NCI-H2081 (cell line): ENCODE results near the gene ENTPD5.

Experiments
- DNase-seq, 2 experiments: peaks; one replicate each; lab custom pipeline; 2025; lab: John Stamatoyannopoulos, UW

Gene ENTPD5, protein sequence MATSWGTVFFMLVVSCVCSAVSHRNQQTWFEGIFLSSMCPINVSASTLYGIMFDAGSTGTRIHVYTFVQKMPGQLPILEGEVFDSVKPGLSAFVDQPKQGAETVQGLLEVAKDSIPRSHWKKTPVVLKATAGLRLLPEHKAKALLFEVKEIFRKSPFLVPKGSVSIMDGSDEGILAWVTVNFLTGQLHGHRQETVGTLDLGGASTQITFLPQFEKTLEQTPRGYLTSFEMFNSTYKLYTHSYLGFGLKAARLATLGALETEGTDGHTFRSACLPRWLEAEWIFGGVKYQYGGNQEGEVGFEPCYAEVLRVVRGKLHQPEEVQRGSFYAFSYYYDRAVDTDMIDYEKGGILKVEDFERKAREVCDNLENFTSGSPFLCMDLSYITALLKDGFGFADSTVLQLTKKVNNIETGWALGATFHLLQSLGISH

DNA sequence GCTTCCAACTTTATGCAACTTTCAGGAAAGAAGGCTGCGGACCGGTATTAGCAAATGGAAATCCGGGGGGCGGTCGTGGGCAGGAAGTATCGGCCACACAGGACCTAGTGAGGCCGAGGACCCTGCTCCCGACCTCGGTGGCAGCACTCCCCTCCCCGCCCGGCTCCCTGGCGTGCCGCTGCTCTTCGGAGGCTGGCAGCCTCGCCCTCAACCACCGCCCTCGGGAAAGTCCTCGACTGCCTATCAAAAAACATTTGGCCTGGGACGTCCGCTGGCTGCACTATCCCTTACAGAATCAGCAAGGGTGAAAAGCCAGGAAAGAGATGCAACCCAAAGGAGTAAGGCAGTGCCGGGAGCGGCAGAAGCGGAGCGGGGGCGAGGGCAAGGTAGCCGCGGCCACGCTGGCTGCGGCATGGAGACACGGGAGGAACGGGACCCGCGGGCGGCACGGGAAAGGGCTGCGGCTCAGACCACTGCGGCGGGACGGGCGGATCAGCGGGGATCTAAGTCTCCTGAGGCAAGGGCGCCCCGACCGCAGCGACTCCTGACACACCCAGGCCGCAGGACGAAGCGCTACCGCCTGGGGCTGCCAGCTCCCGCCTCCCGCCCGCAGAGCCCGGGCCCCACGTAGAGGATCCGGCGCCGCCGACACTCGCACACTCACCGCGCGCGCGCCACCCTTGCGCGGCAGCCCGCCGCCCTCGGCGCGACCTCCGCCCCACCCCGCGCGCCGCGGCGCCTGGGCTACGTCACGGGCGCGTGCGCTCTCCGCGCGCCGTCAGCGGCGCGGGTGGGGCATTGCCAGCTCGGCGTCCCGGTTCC is at the start of gene ENTPD5, which contains the start of gene BBOF1:
Gene ENTPD5, minus strand, starts transcription at position 703 of the 822 bp plus-strand sequence. CDS start 31,186 bp downstream, outside the sequence.
Gene BBOF1, plus strand, starts transcription at position 764 of the 822 bp plus-strand sequence. CDS start 130 bp downstream, outside the sequence.
- peak; percentile 82 to 90 for DNase-seq

DNA sequence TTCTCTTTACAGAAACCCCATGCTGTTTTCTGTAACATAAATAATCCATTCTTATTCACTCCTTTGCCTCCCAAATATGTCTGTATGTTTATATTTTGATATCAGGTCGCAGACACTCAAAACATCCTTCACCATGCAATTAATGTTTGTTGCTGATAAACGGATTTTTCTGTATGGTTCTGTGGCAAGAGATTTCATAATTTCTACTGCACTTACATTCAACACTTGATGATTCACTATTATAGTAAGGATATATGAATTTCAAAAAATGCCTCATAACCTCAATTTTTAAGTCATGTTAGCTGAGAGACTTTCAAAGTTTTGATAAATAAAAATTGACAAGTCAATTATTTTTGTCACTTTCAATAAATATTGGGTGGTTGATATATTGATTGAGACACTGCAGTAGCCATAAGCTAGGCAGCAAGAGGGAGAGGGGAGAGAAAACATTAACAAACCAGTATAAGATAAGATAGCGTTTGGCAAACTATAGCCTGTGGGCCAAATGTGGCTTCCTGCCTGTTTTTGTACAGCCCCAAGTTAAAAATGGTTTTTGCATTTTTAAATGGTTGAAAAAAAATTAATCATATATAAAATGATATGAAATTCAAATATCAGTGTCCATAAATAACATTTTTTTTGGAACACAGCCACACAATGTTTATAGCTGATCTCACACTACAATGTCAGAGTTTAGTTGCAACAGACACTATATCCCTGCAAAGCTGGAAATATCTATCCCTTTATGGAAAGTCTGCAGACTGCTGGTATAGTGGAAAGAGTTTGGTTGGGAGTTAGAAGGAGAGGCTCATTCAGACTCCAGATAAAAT is 46.9 kb upstream of the ENTPD5 start:
- DNase-seq = no peak

DNA sequence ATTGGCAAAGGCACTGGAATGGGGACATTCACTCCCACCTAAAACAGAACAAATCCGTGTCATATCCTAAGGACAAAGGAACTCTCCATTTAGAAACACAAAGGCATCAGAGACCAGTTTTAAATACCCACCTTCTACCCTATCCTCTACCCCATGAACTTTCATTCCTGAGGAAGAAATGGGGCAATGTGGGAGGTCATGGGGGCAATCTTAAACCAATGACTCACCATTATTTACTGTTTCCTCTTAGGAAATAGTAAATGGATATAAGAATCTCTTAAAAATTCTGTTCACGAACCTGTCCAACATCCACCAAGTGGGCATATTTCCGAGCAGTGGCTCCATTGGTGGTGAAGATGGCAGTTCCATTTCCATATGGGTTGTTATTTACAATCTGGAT is 45.8 kb upstream of the ENTPD5 start:
- DNase-seq = no peak

DNA sequence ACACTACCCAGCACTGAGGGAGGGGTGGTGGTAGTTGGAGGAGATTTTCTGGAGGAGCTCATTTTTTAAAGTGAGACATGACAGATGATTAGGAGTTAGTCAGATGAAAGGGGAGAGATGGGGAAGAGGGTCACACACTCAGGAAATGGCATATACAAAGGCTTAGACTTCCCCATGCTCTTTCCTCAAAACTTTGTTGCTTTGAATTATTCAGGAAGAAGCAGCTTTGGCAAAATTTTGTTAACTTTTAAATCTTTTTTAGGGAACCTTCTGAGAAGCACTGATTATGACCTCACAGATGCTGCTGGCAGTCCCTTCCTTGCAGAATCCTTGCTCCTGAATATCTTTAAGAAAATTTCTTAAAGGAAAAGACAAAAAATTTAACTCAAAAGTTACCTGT is 45.3 kb upstream of the ENTPD5 start:
- DNase-seq = no peak

DNA sequence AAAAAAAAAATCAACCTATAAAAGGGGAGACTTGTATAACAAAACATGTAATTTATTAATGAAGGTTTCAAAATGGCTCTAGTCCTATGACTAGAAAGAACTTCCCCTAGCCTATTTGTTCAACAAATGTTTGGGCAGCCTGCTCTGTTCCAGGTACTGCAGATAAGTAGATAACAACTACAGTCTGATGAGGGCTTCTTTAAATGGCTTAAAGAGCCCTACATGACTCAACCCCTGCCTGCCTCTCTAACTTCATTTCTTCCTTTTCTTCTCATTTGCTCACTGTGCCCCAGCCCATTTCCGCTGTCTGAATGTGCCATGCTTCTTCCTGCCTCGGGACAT is 43.7 kb upstream of the ENTPD5 start:
- no peak for DNase-seq

DNA sequence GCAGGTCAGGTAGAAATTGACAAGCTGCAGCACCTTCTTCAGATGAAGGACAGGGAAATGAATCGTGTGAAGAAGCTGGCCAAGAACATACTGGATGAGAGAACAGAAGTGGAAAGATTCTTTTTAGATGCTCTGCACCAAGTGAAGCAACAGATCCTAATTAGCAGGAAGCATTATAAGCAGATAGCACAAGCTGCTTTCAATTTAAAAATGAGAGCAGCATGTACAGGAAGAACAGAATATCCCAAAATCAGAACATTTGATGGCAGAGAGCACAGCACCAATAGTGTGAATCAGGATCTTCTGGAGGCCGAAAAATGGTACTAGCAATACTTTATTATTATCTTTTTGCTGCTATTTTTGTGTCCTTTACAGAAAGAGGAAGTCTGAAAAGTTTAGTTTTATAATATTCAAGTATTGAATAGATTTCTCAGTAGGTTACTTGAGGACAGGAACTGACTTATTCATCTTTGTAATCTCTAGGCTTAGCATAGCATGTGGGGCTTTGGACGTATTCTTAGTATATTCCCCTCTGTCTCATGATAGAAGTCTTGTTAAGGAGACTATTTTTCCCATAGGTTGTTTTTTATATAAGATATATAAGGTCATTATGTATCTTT is 30.9 kb upstream of the ENTPD5 start:
- DNase-seq = no peak

DNA sequence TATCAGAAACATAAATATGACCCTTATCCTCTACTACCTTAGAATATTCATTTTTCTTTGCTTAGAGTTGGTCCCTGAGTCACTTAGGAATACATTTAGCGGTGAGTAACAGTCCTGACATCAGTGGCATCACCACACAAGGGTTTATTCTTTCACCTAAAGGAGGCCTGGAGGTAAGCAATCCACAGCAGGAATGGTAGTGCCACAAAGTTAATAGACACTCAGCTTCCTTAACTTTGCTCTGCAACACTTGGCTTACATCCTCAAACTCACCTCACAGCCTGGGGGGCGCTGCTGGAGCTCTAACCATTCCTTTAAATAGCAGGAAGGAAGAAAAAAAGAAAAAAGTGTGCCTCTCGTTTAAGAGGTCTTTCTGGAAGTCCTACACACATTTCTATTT is 29.2 kb upstream of the ENTPD5 start:
- no peak for DNase-seq

DNA sequence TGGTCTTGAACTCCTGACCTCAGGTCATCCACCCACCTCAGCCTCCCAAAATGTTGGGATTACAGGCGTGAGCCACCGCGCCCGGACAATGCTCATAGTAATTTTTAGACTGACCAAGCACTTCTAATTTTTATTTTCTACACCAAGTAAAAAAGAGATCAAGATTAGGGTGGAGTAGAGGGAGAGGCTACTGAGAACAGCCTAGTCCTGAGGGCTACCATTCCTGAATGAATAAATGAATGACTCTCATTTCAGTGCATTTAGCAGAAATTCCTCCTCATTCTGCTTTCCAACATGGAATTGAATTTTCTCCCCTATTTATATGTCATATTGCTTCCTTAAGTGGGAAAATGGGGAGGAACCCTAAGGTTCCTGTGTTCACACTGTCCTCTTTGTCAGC is 26.4 kb upstream of the ENTPD5 start:
- DNase-seq = no peak

DNA sequence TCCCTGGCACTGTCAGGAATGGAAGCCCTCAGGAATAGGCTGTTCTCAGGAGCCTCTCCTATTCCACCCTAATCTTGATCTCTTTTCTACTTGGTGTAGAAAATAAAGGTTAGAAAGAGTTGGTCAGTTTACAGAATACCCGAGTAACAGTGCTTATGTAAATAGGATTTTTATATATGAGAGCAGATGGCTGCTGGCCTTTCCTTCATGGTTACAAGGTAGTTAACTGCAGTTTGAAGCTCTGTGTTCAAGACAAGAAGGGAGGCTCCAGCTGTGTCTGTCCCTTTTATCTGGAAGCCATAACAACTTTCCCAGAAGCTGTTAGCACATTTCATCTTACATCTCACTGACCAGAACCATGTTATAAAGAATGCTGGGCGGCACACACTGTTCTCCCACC is 23.2 kb upstream of the ENTPD5 start:
- no peak for DNase-seq

DNA sequence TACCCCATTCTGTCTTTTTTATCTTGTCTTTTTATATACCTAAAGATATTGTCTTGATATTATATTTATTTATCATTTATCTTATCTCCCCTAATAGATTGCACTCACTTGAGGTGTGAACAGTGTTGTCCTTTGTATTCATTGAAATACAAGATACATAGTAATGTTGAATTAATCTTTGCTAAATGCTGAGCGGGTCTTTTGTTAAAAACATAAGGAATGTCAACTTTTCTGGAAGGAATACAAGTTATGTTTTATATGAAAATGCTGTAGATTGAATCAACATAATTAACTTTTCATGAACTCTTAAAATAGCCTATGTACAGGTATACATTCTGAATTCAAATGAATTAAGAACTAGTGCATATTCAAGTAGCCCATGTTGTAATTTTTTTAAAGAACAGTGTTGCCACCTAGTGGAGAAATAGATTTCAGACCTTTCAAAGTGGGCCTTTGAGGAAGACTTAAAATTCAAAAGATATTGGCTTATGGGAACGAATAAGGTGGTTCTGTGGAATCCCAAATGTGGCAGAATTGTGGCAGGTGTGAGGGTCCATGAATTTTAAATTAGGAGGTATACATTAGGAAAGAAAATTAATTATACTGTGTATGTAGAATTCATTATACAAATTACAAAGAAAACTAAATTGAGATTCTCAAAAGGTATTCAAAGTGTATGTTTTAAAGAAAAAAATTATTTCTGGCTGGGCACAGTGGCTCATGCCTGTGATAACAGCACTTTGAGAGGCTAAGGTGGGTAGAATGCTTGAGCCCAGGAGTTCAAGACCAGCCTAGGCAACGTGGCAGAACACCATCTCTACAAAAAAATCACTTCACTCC is 19.2 kb upstream of the ENTPD5 start:
- peak; percentile 59 to 66 for DNase-seq

DNA sequence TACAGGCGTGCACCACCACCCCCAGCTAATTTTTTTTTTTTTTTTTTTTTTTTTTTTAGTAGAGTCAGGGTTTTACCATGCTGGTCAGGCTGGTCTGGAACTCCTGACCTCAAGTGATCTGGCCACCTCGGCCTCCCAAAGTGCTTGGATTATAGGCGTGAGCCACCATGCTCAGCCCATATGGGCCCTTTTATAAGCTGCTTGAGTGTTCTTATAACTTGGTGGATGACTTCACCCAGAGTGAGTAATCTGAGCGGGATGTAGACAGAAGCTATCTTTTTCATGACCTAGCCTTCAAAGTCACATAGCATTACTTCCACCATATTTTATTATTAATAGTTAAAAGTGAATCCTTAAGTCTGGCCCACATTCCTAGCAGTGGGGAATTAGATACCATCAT is 16.5 kb upstream of the ENTPD5 start:
- no peak for DNase-seq

DNA sequence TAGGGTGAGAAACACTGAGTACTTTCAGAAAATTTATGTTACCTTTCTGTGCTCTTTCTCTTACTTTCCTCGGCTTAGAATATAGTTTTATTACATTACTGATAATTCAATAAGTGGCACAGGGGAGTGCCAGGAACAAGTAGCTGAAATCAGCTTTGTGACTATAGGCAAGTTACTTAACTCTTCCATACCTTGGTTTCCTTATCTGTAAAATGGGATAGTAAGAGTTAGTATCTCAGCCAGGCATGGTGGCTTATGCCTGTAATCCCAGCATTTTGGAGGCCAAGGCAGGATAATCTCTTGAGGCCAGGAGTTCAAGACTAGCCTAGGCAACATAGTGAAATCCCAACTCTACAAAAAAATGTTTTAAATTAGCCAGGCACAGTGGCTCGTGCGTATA is 15.5 kb upstream of the ENTPD5 start:
- DNase-seq = no peak

DNA sequence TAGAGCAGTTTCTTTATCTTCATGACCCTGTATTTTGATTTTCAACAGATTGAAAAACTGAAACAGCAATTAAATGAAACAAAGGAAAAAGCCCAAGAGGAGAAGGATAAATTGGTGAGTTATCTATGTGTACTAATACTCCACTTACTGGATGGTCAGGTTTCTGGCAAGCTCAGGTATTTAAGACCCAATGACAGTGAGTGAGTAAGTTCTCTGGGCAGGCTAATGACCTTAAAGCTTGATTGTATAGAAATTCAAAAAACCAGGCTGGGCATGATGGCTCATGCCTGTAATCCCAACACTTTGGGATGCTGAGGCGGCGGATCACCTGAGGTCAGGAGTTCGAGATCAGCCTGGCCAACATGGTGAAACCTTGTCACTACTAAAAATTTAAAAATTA is 10.0 kb upstream of the ENTPD5 start:
- DNase-seq = no peak

DNA sequence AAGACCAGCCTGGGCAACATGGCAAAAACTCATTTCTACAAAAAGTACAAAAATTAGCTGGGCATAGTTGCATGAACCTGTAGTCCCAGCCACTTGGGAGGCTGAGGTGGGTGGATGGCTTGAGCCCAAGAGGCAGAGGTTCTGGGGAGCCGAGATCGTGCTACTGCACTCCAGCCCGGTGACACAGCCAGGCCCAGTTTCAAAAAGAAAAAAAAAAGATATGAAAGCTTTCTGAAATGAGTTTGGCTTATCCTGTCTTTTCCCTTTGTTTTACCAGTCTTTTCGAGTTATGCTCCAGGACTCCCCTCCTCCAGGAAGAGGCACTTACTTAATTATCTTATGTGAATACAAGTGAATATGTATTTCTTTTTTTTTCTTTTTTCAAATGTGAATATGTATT is 3.3 kb upstream of the ENTPD5 start:
- no peak for DNase-seq

DNA sequence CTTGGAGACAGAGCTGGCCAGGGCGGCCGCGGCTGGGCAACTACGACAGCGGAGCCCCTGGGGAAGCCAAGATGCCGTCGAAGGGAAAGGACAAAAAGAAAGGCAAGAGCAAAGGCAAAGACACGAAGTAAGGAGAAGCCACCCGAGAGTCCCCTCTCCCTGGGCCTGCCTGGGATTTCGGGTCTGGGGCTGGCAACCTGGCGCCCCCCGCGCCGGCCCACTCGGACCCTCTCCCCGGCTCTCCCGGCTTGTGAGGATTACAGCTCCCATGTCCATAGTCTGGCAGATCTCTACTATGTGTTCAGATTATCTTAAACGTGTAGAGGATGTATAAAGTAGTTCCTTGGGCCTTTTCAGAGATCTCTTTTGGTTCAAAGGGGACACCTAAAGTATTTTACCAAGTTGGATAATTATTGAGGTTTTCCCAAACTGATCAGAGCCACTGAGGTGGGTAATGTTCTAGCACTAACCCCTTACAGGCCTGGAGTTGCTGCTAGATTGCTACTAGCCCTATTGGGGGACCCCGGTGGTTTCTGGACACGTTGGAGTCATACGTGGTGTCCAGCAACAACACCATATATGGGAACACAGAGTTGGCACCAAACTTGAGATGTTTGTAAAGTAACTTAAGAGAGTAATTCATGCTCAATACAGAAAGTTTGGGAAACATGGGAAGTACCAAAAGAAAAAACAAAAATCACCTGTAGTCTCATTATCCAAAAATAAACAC is 485 bp upstream of the ENTPD5 start:
- no peak for DNase-seq

DNA sequence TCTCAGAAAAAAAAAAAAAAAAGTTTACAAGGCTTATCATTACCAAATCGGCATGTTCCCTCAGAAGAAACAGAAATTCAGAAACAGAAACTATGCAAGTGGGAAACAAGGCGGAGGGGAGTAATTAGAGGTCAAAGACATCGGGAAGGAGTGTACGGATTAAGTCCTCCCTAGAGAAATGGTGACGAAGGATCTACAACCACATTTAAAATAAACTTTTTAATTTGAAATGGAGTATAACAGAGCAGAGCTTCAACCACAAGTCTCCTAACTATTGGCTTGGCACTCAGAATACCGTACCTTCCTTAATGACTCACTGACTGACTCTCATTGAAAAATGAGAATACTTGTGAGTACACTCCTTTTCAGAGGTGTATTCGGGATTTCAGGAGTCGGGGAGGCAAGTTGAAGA is 908 bp downstream of the ENTPD5 start:
- no peak for DNase-seq

DNA sequence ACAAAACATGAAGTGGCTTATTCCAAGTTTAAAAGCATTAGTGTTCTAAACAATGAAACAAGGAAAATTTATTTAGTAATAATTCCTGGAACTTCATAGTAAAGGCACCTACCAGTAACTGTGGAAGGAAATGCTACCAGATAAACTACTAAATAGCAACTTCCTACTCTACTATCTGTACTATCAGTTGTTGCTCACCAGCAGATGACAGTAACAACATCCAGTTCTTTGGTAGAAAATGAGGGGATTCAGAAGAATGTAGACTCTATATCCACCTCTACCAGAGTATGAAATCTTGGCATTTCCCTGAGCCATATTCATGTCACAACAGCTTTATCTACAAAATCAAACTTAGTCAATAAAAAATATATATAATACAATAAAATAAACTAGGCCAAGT is 3.1 kb downstream of the ENTPD5 start:
- DNase-seq = no peak

DNA sequence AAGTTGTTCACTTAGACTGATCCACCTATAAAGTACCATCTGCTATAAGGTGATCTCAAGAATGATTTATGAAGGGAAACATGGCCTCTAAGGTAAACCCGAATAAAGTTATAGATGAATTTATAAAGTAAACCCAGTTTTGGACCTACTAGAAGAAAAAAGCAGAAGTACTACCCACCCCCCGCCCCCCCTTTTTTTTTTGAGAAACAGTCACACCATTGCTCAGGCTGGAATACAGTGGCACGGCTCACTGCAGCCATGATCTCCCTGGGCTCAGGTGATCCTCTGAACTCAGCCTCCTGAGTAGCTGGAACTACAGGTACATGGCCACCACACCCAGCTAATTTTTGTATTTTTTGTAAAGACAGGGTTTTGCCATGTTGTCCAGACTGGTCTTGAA is 3.9 kb downstream of the ENTPD5 start:
- no peak for DNase-seq

DNA sequence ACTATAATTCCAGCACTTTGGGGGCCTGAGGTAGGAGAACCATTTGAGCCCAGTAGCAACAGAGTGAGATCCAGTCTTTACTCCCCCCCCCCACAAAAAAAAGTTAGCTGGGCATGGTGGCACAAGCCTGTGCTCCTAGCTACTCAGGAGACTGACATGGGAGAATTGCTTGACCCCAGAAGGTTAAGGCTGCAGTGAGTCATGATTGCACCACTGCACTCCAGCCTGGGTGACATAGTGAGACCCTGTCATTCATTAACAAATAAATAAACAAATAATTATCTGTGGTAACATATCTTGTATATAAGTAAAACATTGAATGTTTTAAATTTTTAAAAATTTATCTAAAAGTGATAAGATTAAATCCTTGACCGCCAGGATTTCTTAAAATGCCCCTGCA is 4.8 kb downstream of the ENTPD5 start:
- DNase-seq = no peak

DNA sequence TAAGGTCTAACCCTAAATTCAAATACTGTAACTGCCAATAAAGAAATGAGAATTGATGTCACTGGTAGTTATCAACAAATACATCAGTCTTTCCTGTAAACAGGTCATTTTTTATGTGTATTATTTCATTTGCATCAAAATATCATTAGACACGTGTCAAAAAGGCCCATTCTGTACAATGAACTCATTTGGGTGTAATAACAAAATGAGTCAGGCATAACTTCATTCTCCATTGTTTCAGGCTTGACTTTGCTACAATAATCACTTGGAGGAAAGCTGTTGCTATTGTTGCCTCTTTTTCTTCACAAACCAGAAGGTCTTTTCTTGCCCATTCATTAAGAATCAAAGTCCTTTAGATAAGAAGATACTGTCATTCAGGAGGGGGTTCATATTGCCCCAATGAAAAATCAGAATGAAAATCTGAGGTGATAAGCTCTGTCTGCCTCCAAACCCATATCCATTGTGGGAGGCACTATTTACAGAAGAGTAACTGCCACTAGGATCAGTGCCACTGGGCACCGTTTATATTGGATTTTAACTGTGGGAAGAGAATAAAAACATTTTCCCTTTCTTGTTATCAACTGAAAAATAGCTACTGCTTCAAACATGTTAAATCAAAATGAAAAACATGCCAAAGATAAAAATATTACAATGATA is 10.1 kb downstream of the ENTPD5 start:
- DNase-seq = no peak
